ENCODE results near the gene HYAL2. TPM values are rescaled to one million over a fixed set of nuclear protein-coding genes. Genes with fewer than 3 reads are reported as not detected.

HYAL2 gene
- total and polyA plus RNA-seq, 9 of the 15 experiments (the other 6 are each of a cell fraction or from before 2014, with no cell fraction given), result 0.36 to 22.7 (median 11.4) TPM; not detected in 1

GRCh38 chr3:50269977-50270413 lies 52.5 kb downstream of the HYAL2 start:
- H3K4me1 ChIP-seq (replicated peaks in 1 of 2; ENCODE audit: control insufficient read depth in 2 of 2, insufficient read depth in 2 of 2, low read length in 2 of 2), result peaks cover 4 to 64% of the 10 kb centered on the region in 2 experiments; a peak in 3 of 5 replicates
- ATAC-seq, result no peak

GRCh38 chr3:50269460-50269859 lies 53.1 kb downstream of the HYAL2 start:
- Histone ChIP-seq H3K27me3 (ENCODE audit: control insufficient read depth in 2 of 2, insufficient read depth in 2 of 2, low read length in 2 of 2) (no peaks in the 10 kb centered on the region), H2AFZ (ENCODE audit: low read depth, low read length) (no peak overlapping the region), H3K36me3 (ENCODE audit: control insufficient read depth, insufficient read depth, low read length) (no peaks in the 10 kb centered on the region), H3K9me3 (replicated peaks; ENCODE audit: control insufficient read depth, insufficient read depth, low read depth, low read length) (no peaks in the 10 kb centered on the region), H3K4me2 (ENCODE audit: insufficient read depth, low read length) (no peak overlapping the region), H3K27ac (ENCODE audit: extremely low read depth, low read depth, low read length) (no peak overlapping the region), H3K4me3 (no peak overlapping the region), H4K20me1 (replicated peaks; ENCODE audit: control insufficient read depth, insufficient read depth, low read length) (no peaks in the 10 kb centered on the region; the same call in 1 of the 2 replicates), H3K9ac (ENCODE audit: insufficient read depth in 1 of 2, low read depth in 2 of 2, low read length in 2 of 2) (0 out of 4 replicates have a peak overlapping the region, but pooled peaks of 1 of the 2 experiments have one; percentile 2), H3K9me1 (ENCODE audit: control insufficient read depth, insufficient read depth, low read length) (no peaks in the 10 kb centered on the region), H3K79me2 (ENCODE audit: control insufficient read depth, insufficient read depth, low read length) (no peaks in the 10 kb centered on the region), H3K4me1 (replicated peaks in 1 of 2; ENCODE audit: control insufficient read depth in 2 of 2, insufficient read depth in 2 of 2, low read length in 2 of 2) (peaks cover 4 to 65% of the 10 kb centered on the region in 2 experiments; a peak in 3 of 5 replicates)
- CTCF ChIA-PET (ENCODE audit: low intra/inter-chr PET ratio), result interaction anchor here (0.6 kb wide), 1 partner anchor 43 kb away, joined by 3 read pairs; no protein-coding TSS in a partner anchor
- no TSS peak for BruUV-seq (replicated peaks)
- 11% methylated on average over 3 of the region's 4 CpGs for WGBS (ENCODE audit: insufficient coverage, low coverage, missing lambda C conversion rate)
- in situ Hi-C loops (cut with MboI), result no loop called here
- intact Hi-C loops (cut with micrococcal nuclease), result no loop called here
- no peak for FAIRE-seq
- ATAC-seq, result no peak
- POLR2A ChIA-PET, result interaction anchor here (0.5 to 1.0 kb wide), 2 partner anchors 23 to 105 kb away, joined by 3 read pairs; no protein-coding TSS in a partner anchor
- no peak for DNase-seq (ENCODE audit: extremely low read depth in 1 of 4, low spot score in 3 of 4)
- TF ChIP-seq TCFL5 (CRISPR knock-in tag; conservative IDR thresholded peaks at IDR 0.05), result no peak
- TF ChIP-seq THRA (IDR thresholded peaks at IDR 0.05), result no peak
- TF ChIP-seq NUFIP1 (IDR thresholded peaks at IDR 0.05; ENCODE audit: partially characterized antibody), result no peak
- TF ChIP-seq JUNB (CRISPR knock-in tag; conservative IDR thresholded peaks at IDR 0.05), result no peak
- TF ChIP-seq CHD1 (IDR thresholded peaks at IDR 0.05; ENCODE audit: low read length), result no peak
- TF ChIP-seq ARID2 (IDR thresholded peaks at IDR 0.05), result no peak
- no peak for TF ChIP-seq ZNF830 (CRISPR knock-in tag; IDR thresholded peaks at IDR 0.05)
- TF ChIP-seq CBFA2T2 (conservative IDR thresholded peaks at IDR 0.05), result no peak
- TF ChIP-seq ZNF57 (CRISPR knock-in tag; IDR thresholded peaks at IDR 0.05), result no peak
- TF ChIP-seq ELK3 (CRISPR knock-in tag; IDR thresholded peaks at IDR 0.05), result no peak
- no peak for TF ChIP-seq ZBTB9 (CRISPR knock-in tag; IDR thresholded peaks at IDR 0.05)

More at GRCh38 chr3:50269977-50270413, 52.5 kb downstream of the HYAL2 start:
- POLR2A ChIA-PET, result interaction anchor here (0.6 to 1.0 kb wide), 3 partner anchors 24 to 104 kb away, joined by 3 to 4 read pairs (median 3); no protein-coding TSS in a partner anchor
- Histone ChIP-seq H3K27me3 (ENCODE audit: control insufficient read depth in 2 of 2, insufficient read depth in 2 of 2, low read length in 2 of 2) (no peaks in the 10 kb centered on the region), H4K20me1 (replicated peaks; ENCODE audit: control insufficient read depth, insufficient read depth, low read length) (no peaks in the 10 kb centered on the region; the same call in 1 of the 2 replicates), H3K9ac (ENCODE audit: insufficient read depth in 1 of 2, low read depth in 2 of 2, low read length in 2 of 2) (peak overlapping the region in 1 of 2 experiments; percentile 26; a peak in 2 of 4 replicates), H3K4me3 (no peak overlapping the region), H3K9me1 (ENCODE audit: control insufficient read depth, insufficient read depth, low read length) (no peaks in the 10 kb centered on the region), H2AFZ (ENCODE audit: low read depth, low read length) (no peak overlapping the region), H3K4me2 (ENCODE audit: insufficient read depth, low read length) (no peak overlapping the region), H3K27ac (ENCODE audit: extremely low read depth, low read depth, low read length) (no peak overlapping the region), H3K79me2 (ENCODE audit: control insufficient read depth, insufficient read depth, low read length) (no peaks in the 10 kb centered on the region), H3K9me3 (replicated peaks; ENCODE audit: control insufficient read depth, insufficient read depth, low read depth, low read length) (no peaks in the 10 kb centered on the region), H3K36me3 (ENCODE audit: control insufficient read depth, insufficient read depth, low read length) (no peaks in the 10 kb centered on the region)
- DNase-seq (ENCODE audit: extremely low read depth in 1 of 4, low spot score in 3 of 4) (no peak), FAIRE-seq (no peak)
- TF ChIP-seq ZC3H11A (IDR thresholded peaks at IDR 0.05; ENCODE audit: low read depth, low read length), result no peak
- WGBS (ENCODE audit: insufficient coverage, low coverage, missing lambda C conversion rate), result 67% methylated on average over 6 of the region's 8 CpGs
- BruUV-seq (replicated peaks), result no TSS peak
- CTCF ChIA-PET (ENCODE audit: low intra/inter-chr PET ratio), result interaction anchor here (0.6 kb wide), 1 partner anchor 43 kb away, joined by 3 read pairs; no protein-coding TSS in a partner anchor
- intact Hi-C loops (cut with micrococcal nuclease) (loop anchor here (5.0 kb wide), 1 partner anchor 148 kb away; no protein-coding TSS in a partner anchor), in situ Hi-C loops (cut with MboI) (loop anchor here (5.0 kb wide), 2 partner anchors 43 to 78 kb away; partner anchors contain the start of gene GNAT1)
